SU-DHL-6 (cell line): ENCODE measurements around the gene TACC3.

Experiments used
- CTCF ChIP-seq: fragments of 200-600 bp; sonication (generic); IDR thresholded peaks from one replicate; pipeline ENCODE4 v1.5.1; 2017; ENCODE audit warnings: antibody characterized with exemption, mild to moderate bottlenecking, low read length, moderate library complexity; ENCODE audit not compliant: insufficient read depth, poor library complexity, severe bottlenecking
- EZH2phosphoT487 ChIP-seq: fragments of 200-600 bp; sonication (generic), shearing (Covaris generic); conservative IDR thresholded peaks from 2 replicates; pipeline ENCODE4 v1.6.1; 2018; ENCODE audit warnings: mild to moderate bottlenecking, antibody characterized with exemption, low read length, moderate library complexity, mixed read lengths

- TF ChIP-seq EZH2phosphoT487 (no peak), CTCF (no peak)
These were observed 16.3 kb downstream of the TACC3 start for GRCh38 chr4:1737666-1738065.
